Testis (tissue), 3 donors: ENCODE results near the gene MORC2. TPM values are rescaled to one million over a fixed set of nuclear protein-coding genes. Genes with fewer than 3 reads are reported as not detected.

Experiments used
- DNase-seq: peaks from one replicate; pipeline ENCODE4 v3.0.0-alpha.2; 2019
- H3K27ac ChIP-seq, 2 donors: fragments of 200-600 bp; sonication (generic); one replicate each; pipeline ENCODE4 v1.5.1; 2019
- H3K27me3 ChIP-seq: fragments of 200-600 bp; sonication (generic); one replicate; pipeline ENCODE4 v1.5.1; 2019
- H3K36me3 ChIP-seq: fragments of 200-600 bp; sonication (generic); one replicate; pipeline ENCODE4 v1.5.1; 2017; ENCODE audit warnings: low read depth; ENCODE audit errors: missing control alignments
- H3K4me1 ChIP-seq: fragments of 200-600 bp; sonication (generic); one replicate; pipeline ENCODE4 v1.5.1; 2019
- H3K4me3 ChIP-seq, 2 donors: fragments of 200-600 bp; sonication (generic); one replicate each; pipeline ENCODE4 v1.5.1; 2017 to 2019
- H3K9me3 ChIP-seq: fragments of 200-600 bp; sonication (generic); one replicate; pipeline ENCODE4 v1.5.1; 2017
- CTCF ChIP-seq, 3 experiments: fragments of 450-650 bp in 2 of 3; fragments of 200-600 bp in 1 of 3; sonication (generic) in 1 of 3; IDR thresholded peaks; one replicate each; pipeline ENCODE4 v1.5.1; 2016 to 2019; ENCODE audit warnings: antibody characterized with exemption in 3 of 3, mild to moderate bottlenecking in 2 of 3, moderate library complexity in 1 of 3
- POLR2A ChIP-seq: fragments of 450-650 bp; IDR thresholded peaks from one replicate; pipeline ENCODE4 v1.6.1; 2017; ENCODE audit warnings: antibody characterized with exemption, mild to moderate bottlenecking, moderate library complexity
- WGBS, 2 donors: methylation state at CpG; one replicate each; pipeline ENCODE4 v1.1.5; 2018; 5-methylcytosine and 5-hydroxymethylcytosine counted together
- intact Hi-C: fragments of 100-400 bp; cut with DNase I; formaldehyde crosslinking; loops from one replicate; pipeline ENCODE4 v1.15.1; 2023; ENCODE audit warnings: low total_unique reads
- polyA plus RNA-seq: library from polyadenylated mRNA; stranded (reverse); fragments of 350-450 nt; fragmentation: Illumina TruSeq; extraction: RNeasy Lipid Tissue Mini Kit (QIAGEN cat#74804); gene quantifications from one replicate; pipeline ENCODE4 v1.2.3, GENCODE V29; 2014; ENCODE audit warnings: low read depth, low replicate concordance; ENCODE audit not compliant: insufficient read depth
- total RNA-seq, 2 donors: library from RNA; depleted of rRNA; stranded (reverse); fragments of >200 nt; gene quantifications; one replicate each; pipeline ENCODE4 v1.2.3, GENCODE V29; 2016

Gene MORC2
- total and polyA plus RNA-seq, 3 donors from 2014 or later = 64.8 to 81.0 (median 65.5) TPM

- TF ChIP-seq POLR2A (no peak), CTCF (IDR thresholded peaks at IDR 0.05) (no peak)
- Histone ChIP-seq H3K9me3 (no peaks in the 10 kb centered on the region), H3K4me3 (no peak overlapping the region), H3K36me3 (no peaks in the 10 kb centered on the region), H3K27ac (no peak overlapping the region), H3K4me1 (no peaks in the 10 kb centered on the region), H3K27me3 (no peaks in the 10 kb centered on the region)
- 78 to 82% methylated on average over 6 to 7 of the region's 7 CpGs for WGBS, 2 donors
- intact Hi-C loops = no loop called here
- no peak for DNase-seq
These were observed 35.1 kb downstream of the MORC2 start for GRCh38 chr22:30933457-30933856.

- 88 to 94% methylated on average over 11 to 16 of the region's 16 CpGs for WGBS, 2 donors
- no peaks in the 10 kb centered on the region for H3K4me1 ChIP-seq
- TF ChIP-seq POLR2A (no peak), CTCF (IDR thresholded peaks at IDR 0.05) (no peak)
- no peaks in the 10 kb centered on the region for H3K36me3 ChIP-seq
- intact Hi-C loops = no loop called here
- no peaks in the 10 kb centered on the region for H3K9me3 ChIP-seq
- H3K27ac ChIP-seq = no peak overlapping the region
- DNase-seq = no peak
- H3K27me3 ChIP-seq = no peaks in the 10 kb centered on the region
- no peak overlapping the region for H3K4me3 ChIP-seq
These were observed 35.9 kb downstream of the MORC2 start for GRCh38 chr22:30932661-30933060.

GRCh38 chr22:30931541-30932300 lies 36.9 kb downstream of the MORC2 start:
- DNase-seq = no peak
- no peak for TF ChIP-seq CTCF (IDR thresholded peaks at IDR 0.05)
- TF ChIP-seq POLR2A = no peak
- Histone ChIP-seq H3K4me3 (no peak overlapping the region), H3K4me1 (no peaks in the 10 kb centered on the region), H3K27ac (no peak overlapping the region), H3K27me3 (no peaks in the 10 kb centered on the region), H3K36me3 (no peaks in the 10 kb centered on the region), H3K9me3 (no peaks in the 10 kb centered on the region)
- 88 to 91% methylated on average over 4 of the region's 4 CpGs for WGBS, 2 donors
- intact Hi-C loops = no loop called here

- peak; percentile 6 for DNase-seq
- TF ChIP-seq POLR2A = no peak
- no peak for TF ChIP-seq CTCF (IDR thresholded peaks at IDR 0.05)
- intact Hi-C loops = no loop called here
- Histone ChIP-seq H3K4me1 (no peaks in the 10 kb centered on the region), H3K27me3 (no peaks in the 10 kb centered on the region), H3K4me3 (no peak overlapping the region), H3K9me3 (no peaks in the 10 kb centered on the region), H3K27ac (no peak overlapping the region), H3K36me3 (no peaks in the 10 kb centered on the region)
- 52 to 67% methylated on average over 3 of the region's 3 CpGs for WGBS, 2 donors
These were observed 38.3 kb downstream of the MORC2 start for GRCh38 chr22:30930228-30930627.

GRCh38 chr22:30928401-30928800 lies 40.2 kb downstream of the MORC2 start:
- no peaks in the 10 kb centered on the region for H3K9me3 ChIP-seq
- peak; percentile 6 for DNase-seq
- no peaks in the 10 kb centered on the region for H3K4me1 ChIP-seq
- no peaks in the 10 kb centered on the region for H3K27me3 ChIP-seq
- no peaks in the 10 kb centered on the region for H3K36me3 ChIP-seq
- intact Hi-C loops = loop anchor here (10.0 kb wide), 2 partner anchors 164 to 294 kb away; partner anchors contain the start of gene SLC35E4
- 94 to 97% methylated on average over 6 of the region's 6 CpGs for WGBS, 2 donors
- TF ChIP-seq CTCF (IDR thresholded peaks at IDR 0.05) (no peak), POLR2A (no peak)
- H3K27ac ChIP-seq = no peak overlapping the region
- no peak overlapping the region for H3K4me3 ChIP-seq
